Tibial nerve (tissue), 4 donors: Measurements from ENCODE around the gene PDE1C. TPM values are rescaled to one million over a fixed set of nuclear protein-coding genes. Genes with fewer than 3 reads are reported as not detected.

Experiments
- DNase-seq, 2 donors: peaks; one replicate each; pipeline ENCODE4 v3.0.0-alpha.2; 2019; ENCODE audit warnings: low spot score in 2 of 2
- H3K27ac ChIP-seq, 4 donors: fragments of 200-600 bp; sonication (generic) in 3 of 4; one replicate each; pipeline ENCODE4 v1.5.1; 2017 to 2019; ENCODE audit warnings: mild to moderate bottlenecking in 1 of 4
- H3K27me3 ChIP-seq, 2 donors: fragments of 200-600 bp; sonication (generic) in 1 of 2; one replicate each; pipeline versions ENCODE4 v1.5.1 to v1.6.0; 2017 to 2019
- H3K36me3 ChIP-seq, 3 donors: fragments of 200-600 bp; sonication (generic); one replicate each; pipeline ENCODE4 v1.5.1; 2018 to 2019
- H3K4me1 ChIP-seq, 4 donors: fragments of 200-600 bp; sonication (generic) in 3 of 4; one replicate each; pipeline ENCODE4 v1.5.1; 2017 to 2019
- H3K4me3 ChIP-seq, 4 donors: fragments of 200-600 bp; sonication (generic) in 3 of 4; one replicate each; pipeline ENCODE4 v1.5.1; 2017 to 2019; ENCODE audit warnings: mild to moderate bottlenecking in 1 of 4, moderate library complexity in 1 of 4
- H3K9me3 ChIP-seq, 4 donors: fragments of 200-600 bp; sonication (generic) in 3 of 4; one replicate each; pipeline ENCODE4 v1.5.1; 2017 to 2019
- CTCF ChIP-seq, 5 experiments: fragments of 200-600 bp in 3 of 5; fragments of 450-650 bp in 2 of 5; sonication (generic) in 3 of 5; IDR thresholded peaks; one replicate each; pipeline ENCODE4 v1.5.1; 2016 to 2019; ENCODE audit warnings: antibody characterized with exemption in 5 of 5, mild to moderate bottlenecking in 3 of 5, moderate library complexity in 2 of 5
- EP300 ChIP-seq, 2 donors: sonication (generic); formaldehyde crosslinking; IDR thresholded peaks; one replicate each; pipeline ENCODE4 v1.6.1; 2017; ENCODE audit warnings: antibody characterized with exemption in 2 of 2, mild to moderate bottlenecking in 1 of 2
- POLR2A ChIP-seq, 2 donors: fragments of 450-650 bp; IDR thresholded peaks; one replicate each; pipeline ENCODE4 v1.6.1; 2017; ENCODE audit warnings: antibody characterized with exemption in 2 of 2, mild to moderate bottlenecking in 2 of 2, moderate library complexity in 2 of 2
- WGBS, 2 donors: methylation state at CpG; one replicate each; pipeline ENCODE4 v1.1.5; 2018; 5-methylcytosine and 5-hydroxymethylcytosine counted together
- total RNA-seq, 4 donors: library from RNA; depleted of rRNA; stranded (reverse); fragments of >200 nt; gene quantifications; one replicate each; pipeline ENCODE4 v1.1.0, GENCODE V29; 2016

The PDE1C gene
- total RNA-seq, 4 donors from 2014 or later, result 10.6 to 31.8 (median 20.7) TPM

- TF ChIP-seq EP300 (IDR thresholded peaks at IDR 0.05) (no peak), POLR2A (IDR thresholded peaks at IDR 0.05) (no peak), CTCF (IDR thresholded peaks at IDR 0.05) (no peak)
- H3K4me3 ChIP-seq, result no peak overlapping the region
- H3K36me3 ChIP-seq, result no peaks in the 10 kb centered on the region
- no peaks in the 10 kb centered on the region for H3K27me3 ChIP-seq
- no peaks in the 10 kb centered on the region for H3K9me3 ChIP-seq
- no peak for DNase-seq
- H3K4me1 ChIP-seq, result no peaks in the 10 kb centered on the region
- H3K27ac ChIP-seq, result no peak overlapping the region
- 53 to 80% methylated on average over 4 of the region's 4 CpGs for WGBS, 2 donors
These were observed 213.9 kb downstream of the PDE1C start for GRCh38 chr7:31856337-31856736.

- Histone ChIP-seq H3K4me1 (no peaks in the 10 kb centered on the region), H3K9me3 (no peaks in the 10 kb centered on the region), H3K27me3 (no peaks in the 10 kb centered on the region), H3K36me3 (peaks cover 0 to 3% (median 0%) of the 10 kb centered on the region in 3 donors), H3K4me3 (no peak overlapping the region), H3K27ac (no peak overlapping the region)
- no peak for DNase-seq
- no peak for TF ChIP-seq POLR2A (IDR thresholded peaks at IDR 0.05)
- no peak for TF ChIP-seq EP300 (IDR thresholded peaks at IDR 0.05)
- no peak for TF ChIP-seq CTCF (IDR thresholded peaks at IDR 0.05)
- 86 to 93% methylated on average over 1 of the region's 1 CpG for WGBS, 2 donors
These were observed 214.7 kb downstream of the PDE1C start for GRCh38 chr7:31855530-31855929.

GRCh38 chr7:31853380-31853779 is 216.8 kb downstream of the PDE1C start:
- H3K9me3 ChIP-seq, result no peaks in the 10 kb centered on the region
- no peak for DNase-seq
- WGBS, 2 donors, result 85% methylated on average over 5 of the region's 5 CpGs
- H3K27me3 ChIP-seq, result no peaks in the 10 kb centered on the region
- TF ChIP-seq CTCF (IDR thresholded peaks at IDR 0.05) (no peak), POLR2A (IDR thresholded peaks at IDR 0.05) (no peak), EP300 (IDR thresholded peaks at IDR 0.05) (no peak)
- H3K4me1 ChIP-seq, result no peaks in the 10 kb centered on the region
- H3K36me3 ChIP-seq, result peaks cover 0 to 21% (median 0%) of the 10 kb centered on the region in 3 donors
- H3K27ac ChIP-seq, result no peak overlapping the region
- no peak overlapping the region for H3K4me3 ChIP-seq

GRCh38 chr7:31852462-31852861 is 217.7 kb downstream of the PDE1C start:
- no peaks in the 10 kb centered on the region for H3K9me3 ChIP-seq
- H3K27me3 ChIP-seq, result no peaks in the 10 kb centered on the region
- no peak for DNase-seq
- peaks cover 0 to 30% (median 0%) of the 10 kb centered on the region in 3 donors for H3K36me3 ChIP-seq
- WGBS, 2 donors, result 79 to 94% methylated on average over 2 of the region's 2 CpGs
- H3K4me1 ChIP-seq, result no peaks in the 10 kb centered on the region
- no peak overlapping the region for H3K27ac ChIP-seq
- TF ChIP-seq CTCF (IDR thresholded peaks at IDR 0.05) (no peak), POLR2A (IDR thresholded peaks at IDR 0.05) (no peak), EP300 (IDR thresholded peaks at IDR 0.05) (no peak)
- H3K4me3 ChIP-seq, result no peak overlapping the region

- Histone ChIP-seq H3K36me3 (peaks cover 0 to 42% (median 0%) of the 10 kb centered on the region in 3 donors), H3K4me1 (no peaks in the 10 kb centered on the region), H3K27me3 (no peaks in the 10 kb centered on the region), H3K27ac (no peak overlapping the region), H3K4me3 (no peak overlapping the region), H3K9me3 (no peaks in the 10 kb centered on the region)
- TF ChIP-seq CTCF (IDR thresholded peaks at IDR 0.05), result no peak
- DNase-seq, result no peak
- 68 to 73% methylated on average over 2 of the region's 2 CpGs for WGBS, 2 donors
These were observed 219.1 kb downstream of the PDE1C start for GRCh38 chr7:31851119-31851518.
